CD8-positive, alpha-beta memory T cell (primary cell): ENCODE results near the gene KCNS3. TPM values are rescaled to one million over a fixed set of nuclear protein-coding genes. Genes with fewer than 3 reads are reported as not detected.

Source experiments
- CTCF ChIA-PET: fragments of 350-600 bp; sonication (Branson Sonifier 250); formaldehyde crosslinking; loops from one replicate; lab custom pipeline; 2021; ENCODE audit warnings: antibody characterized with exemption; lab: Charles Lee
- POLR2A ChIA-PET: fragments of 350-600 bp; sonication (Branson Sonifier 250); formaldehyde crosslinking; loops from one replicate; lab custom pipeline; 2021; ENCODE audit warnings: antibody characterized with exemption; lab: Charles Lee
- DNase-seq, 5 donors: peaks; one replicate each; pipeline versions ENCODE4 v3.0.0 to v3.0.0-alpha.2; 2020 to 2022; ENCODE audit warnings: mixed read lengths in 1 of 5
- H3K27ac ChIP-seq: one replicate; pipeline ENCODE4 v1.7.0; 2013; ENCODE audit warnings: low read depth, mild to moderate bottlenecking, low read length, moderate library complexity
- H3K27me3 ChIP-seq: 2 replicates; pipeline ENCODE4 v1.7.0; 2013; ENCODE audit warnings: low read length, mild to moderate bottlenecking; ENCODE audit not compliant: insufficient read depth, poor library complexity, severe bottlenecking
- H3K36me3 ChIP-seq: 2 replicates; pipeline ENCODE4 v1.7.0; 2013; ENCODE audit warnings: mild to moderate bottlenecking, low read length, moderate library complexity; ENCODE audit not compliant: insufficient read depth
- H3K4me1 ChIP-seq: 2 replicates; pipeline ENCODE4 v1.7.0; 2013; ENCODE audit warnings: mild to moderate bottlenecking, low read length, moderate library complexity; ENCODE audit not compliant: insufficient read depth
- H3K4me3 ChIP-seq: 2 replicates; pipeline ENCODE4 v1.7.0; 2013; ENCODE audit warnings: mild to moderate bottlenecking, low read length
- H3K9me3 ChIP-seq: 2 replicates; pipeline ENCODE4 v1.7.0; 2013; ENCODE audit warnings: mild to moderate bottlenecking, low read length
- H3K27ac Mint-ChIP-seq, 8 donors: one replicate each; pipeline ENCODE4 v1.8.0; 2020 to 2021; ENCODE audit warnings: mixed read lengths in 8 of 8, mild to moderate bottlenecking in 6 of 8, inconsistent platforms in 3 of 8, moderate library complexity in 3 of 8
- H3K27me3 Mint-ChIP-seq, 2 donors: one replicate each; pipeline ENCODE4 v1.8.0; 2020 to 2021; ENCODE audit warnings: mixed read lengths in 2 of 2, mild to moderate bottlenecking in 1 of 2, moderate library complexity in 1 of 2
- H3K36me3 Mint-ChIP-seq, 3 donors: one replicate each; pipeline ENCODE4 v1.8.0; 2020 to 2021; ENCODE audit warnings: mixed read lengths in 3 of 3, inconsistent platforms in 1 of 3, mild to moderate bottlenecking in 1 of 3
- H3K4me1 Mint-ChIP-seq, 3 donors: one replicate each; pipeline ENCODE4 v1.8.0; 2020 to 2021; ENCODE audit warnings: mixed read lengths in 3 of 3, inconsistent platforms in 1 of 3, mild to moderate bottlenecking in 1 of 3
- H3K4me3 Mint-ChIP-seq, 7 donors: one replicate each; pipeline ENCODE4 v1.8.0; 2020 to 2021; ENCODE audit warnings: mixed read lengths in 7 of 7, mild to moderate bottlenecking in 6 of 7, moderate library complexity in 4 of 7, inconsistent platforms in 2 of 7
- H3K9me3 Mint-ChIP-seq, 5 donors: one replicate each; pipeline ENCODE4 v1.8.0; 2020 to 2022; ENCODE audit warnings: mixed read lengths in 5 of 5, mild to moderate bottlenecking in 3 of 5, moderate library complexity in 2 of 5, inconsistent platforms in 1 of 5
- polyA plus RNA-seq: library from polyadenylated mRNA; unstranded; fragments of 300-500 nt; fragmentation: Illumina TruSeq; gene quantifications from one replicate; pipeline ENCODE4 v1.2.3, GENCODE V29; 2021
- total RNA-seq, 2 experiments: library from RNA; stranded (reverse); gene quantifications; one replicate each; pipeline ENCODE4 v1.2.3, GENCODE V29; 2021

Gene KCNS3
- not detected for total RNA-seq
- not detected for polyA plus RNA-seq

- Mint-ChIP-seq H3K4me3 (peak within 1 kb of the TSS in 6 of 7 donors; percentile 59 to 78 (median 71)), H3K27ac (peak within 1 kb of the TSS in 1 of 8 donors; percentile 20), H3K9me3 (peaks cover 0 to 6% (median 5%) of the 10 kb centered on the region in 5 donors), H3K27me3 (peaks cover 52 to 75% of the 10 kb centered on the region in 2 donors), H3K4me1 (peaks cover 10 to 29% (median 12%) of the 10 kb centered on the region in 3 donors), H3K36me3 (no peaks in the 10 kb centered on the region)
- Histone ChIP-seq H3K27me3 (peaks cover 15% of the 10 kb centered on the region), H3K27ac (no peak within 1 kb of the TSS), H3K9me3 (no peaks in the 10 kb centered on the region), H3K4me1 (no peaks in the 10 kb centered on the region), H3K4me3 (no peak within 1 kb of the TSS), H3K36me3 (no peaks in the 10 kb centered on the region)
- CTCF ChIA-PET = no interaction called here
- no peak for DNase-seq
- POLR2A ChIA-PET = no interaction called here
Measured at GRCh38 chr2:17878281-17879136, at the start of gene KCNS3. Gene KCNS3 (plus strand): TSS chr2:17878667. CDS start chr2:17931009, 52,342 bp downstream.

GRCh38 chr2:17830053-17831034 lies 48.1 kb upstream of the KCNS3 start:
- no peak overlapping the region for H3K27ac ChIP-seq
- Mint-ChIP-seq H3K4me1 (peaks cover 0 to 7% (median 4%) of the 10 kb centered on the region in 3 donors), H3K4me3 (no peak overlapping the region), H3K27me3 (peaks cover 14 to 47% of the 10 kb centered on the region in 2 donors), H3K27ac (no peak overlapping the region), H3K36me3 (no peaks in the 10 kb centered on the region), H3K9me3 (no peaks in the 10 kb centered on the region)
- POLR2A ChIA-PET = no interaction called here
- CTCF ChIA-PET = no interaction called here
- H3K36me3 ChIP-seq = no peaks in the 10 kb centered on the region
- peak in 2 of 5 donors; percentile 2 to 9 for DNase-seq
- H3K4me3 ChIP-seq = no peak overlapping the region
- H3K27me3 ChIP-seq = peaks cover 10% of the 10 kb centered on the region
- H3K9me3 ChIP-seq = no peaks in the 10 kb centered on the region
- no peaks in the 10 kb centered on the region for H3K4me1 ChIP-seq

- H3K36me3 ChIP-seq = no peaks in the 10 kb centered on the region
- no peak overlapping the region for H3K4me3 ChIP-seq
- H3K9me3 ChIP-seq = no peaks in the 10 kb centered on the region
- Mint-ChIP-seq H3K27ac (no peak overlapping the region), H3K36me3 (no peaks in the 10 kb centered on the region), H3K9me3 (no peaks in the 10 kb centered on the region), H3K27me3 (peaks cover 11 to 24% of the 10 kb centered on the region in 2 donors), H3K4me3 (no peak overlapping the region), H3K4me1 (peaks cover 0 to 7% (median 4%) of the 10 kb centered on the region in 3 donors)
- ChIA-PET POLR2A (no interaction called here), CTCF (no interaction called here)
- H3K27ac ChIP-seq = no peak overlapping the region
- no peak for DNase-seq
- peaks cover under 1% of the 10 kb centered on the region for H3K27me3 ChIP-seq
- no peaks in the 10 kb centered on the region for H3K4me1 ChIP-seq
Measured at GRCh38 chr2:17835516-17835915, 43.0 kb upstream of the KCNS3 start.

- Histone ChIP-seq H3K4me1 (no peaks in the 10 kb centered on the region), H3K9me3 (no peaks in the 10 kb centered on the region), H3K27ac (no peak overlapping the region), H3K27me3 (no peaks in the 10 kb centered on the region), H3K4me3 (no peak overlapping the region), H3K36me3 (no peaks in the 10 kb centered on the region)
- Mint-ChIP-seq H3K4me1 (no peaks in the 10 kb centered on the region), H3K4me3 (no peak overlapping the region), H3K27ac (no peak overlapping the region), H3K27me3 (peaks cover 7 to 8% of the 10 kb centered on the region in 2 donors), H3K9me3 (peaks cover 0 to 1% (median 0%) of the 10 kb centered on the region in 5 donors), H3K36me3 (no peaks in the 10 kb centered on the region)
- ChIA-PET POLR2A (no interaction called here), CTCF (no interaction called here)
- no peak for DNase-seq
Measured at GRCh38 chr2:17839959-17840358, 38.5 kb upstream of the KCNS3 start.

GRCh38 chr2:17843457-17843856 lies 35.0 kb upstream of the KCNS3 start:
- Histone ChIP-seq H3K4me3 (no peak overlapping the region), H3K4me1 (no peaks in the 10 kb centered on the region), H3K36me3 (no peaks in the 10 kb centered on the region), H3K9me3 (no peaks in the 10 kb centered on the region), H3K27ac (no peak overlapping the region), H3K27me3 (no peaks in the 10 kb centered on the region)
- Mint-ChIP-seq H3K27ac (no peak overlapping the region), H3K4me1 (no peaks in the 10 kb centered on the region), H3K27me3 (peaks cover 3 to 4% of the 10 kb centered on the region in 2 donors), H3K4me3 (no peak overlapping the region), H3K36me3 (no peaks in the 10 kb centered on the region), H3K9me3 (peaks cover 0 to 1% (median 0%) of the 10 kb centered on the region in 5 donors)
- ChIA-PET POLR2A (no interaction called here), CTCF (no interaction called here)
- DNase-seq = no peak

- H3K4me1 Mint-ChIP-seq = no peaks in the 10 kb centered on the region
- H3K27me3 Mint-ChIP-seq = peaks cover 3 to 4% of the 10 kb centered on the region in 2 donors
- Histone ChIP-seq H3K27me3 (no peaks in the 10 kb centered on the region), H3K27ac (no peak overlapping the region), H3K4me3 (no peak overlapping the region), H3K9me3 (no peaks in the 10 kb centered on the region), H3K4me1 (no peaks in the 10 kb centered on the region), H3K36me3 (no peaks in the 10 kb centered on the region)
- no peaks in the 10 kb centered on the region for H3K36me3 Mint-ChIP-seq
- no peak for DNase-seq
- H3K9me3 Mint-ChIP-seq = peaks cover 0 to 1% (median 0%) of the 10 kb centered on the region in 5 donors
- ChIA-PET CTCF (no interaction called here), POLR2A (no interaction called here)
- no peak overlapping the region for H3K4me3 Mint-ChIP-seq
- H3K27ac Mint-ChIP-seq = no peak overlapping the region
Measured at GRCh38 chr2:17845806-17846205, 32.7 kb upstream of the KCNS3 start.

GRCh38 chr2:17846676-17847075 lies 31.8 kb upstream of the KCNS3 start:
- no peaks in the 10 kb centered on the region for H3K4me1 Mint-ChIP-seq
- Histone ChIP-seq H3K4me1 (no peaks in the 10 kb centered on the region), H3K36me3 (no peaks in the 10 kb centered on the region), H3K27me3 (no peaks in the 10 kb centered on the region), H3K9me3 (no peaks in the 10 kb centered on the region), H3K4me3 (no peak overlapping the region), H3K27ac (no peak overlapping the region)
- H3K4me3 Mint-ChIP-seq = no peak overlapping the region
- CTCF ChIA-PET = no interaction called here
- H3K9me3 Mint-ChIP-seq = peaks cover 0 to 1% (median 0%) of the 10 kb centered on the region in 5 donors
- peaks cover 3 to 4% of the 10 kb centered on the region in 2 donors for H3K27me3 Mint-ChIP-seq
- POLR2A ChIA-PET = no interaction called here
- DNase-seq = no peak
- no peak overlapping the region for H3K27ac Mint-ChIP-seq
- H3K36me3 Mint-ChIP-seq = no peaks in the 10 kb centered on the region
